ENCODE results near the gene SLX9.
"Not testable (repeated sequence)": the region's sequence is repeated elsewhere in the genome, so short reads cannot be mapped to it uniquely, and the experiment has no call there.

SLX9 gene

DNA sequence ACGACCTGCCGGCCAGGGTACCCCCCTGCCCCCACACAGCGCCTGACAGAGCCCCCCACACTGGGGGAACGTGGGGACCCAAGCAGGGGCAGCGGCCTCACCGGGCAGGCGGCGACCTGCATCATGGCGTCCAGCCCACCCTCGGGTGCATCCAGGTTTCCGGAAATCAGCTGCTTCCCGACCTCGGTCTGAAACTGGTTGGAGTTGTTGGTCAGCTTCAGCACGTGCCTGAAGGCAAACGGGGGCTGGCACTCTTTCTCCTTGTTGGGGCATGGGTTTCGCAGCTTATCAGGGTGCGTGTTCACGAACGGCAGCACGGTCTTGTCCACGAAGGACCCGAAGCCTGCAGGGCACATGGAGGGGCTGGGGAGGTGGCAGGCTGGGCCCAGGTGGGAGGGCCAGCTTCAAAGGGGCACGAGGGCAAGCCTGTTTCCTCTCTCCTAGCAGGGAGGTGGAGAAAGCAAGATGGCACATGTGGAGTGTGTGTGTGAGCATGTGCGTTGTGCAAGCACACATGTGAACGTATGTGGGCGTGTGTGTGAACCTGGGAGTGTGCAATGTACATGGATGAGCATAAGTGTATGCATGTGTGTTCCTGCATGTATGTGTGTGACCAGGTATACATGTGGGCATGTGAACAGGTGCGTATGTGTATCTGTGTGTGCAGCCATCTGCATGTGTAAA, 38.3 kb upstream of the SLX9 start:
- no peak overlapping the region for H3K4me3 ChIP-seq (ENCODE audit: low read depth, low read length)
- DNase-seq (ENCODE audit: low read depth) = no peak

DNA sequence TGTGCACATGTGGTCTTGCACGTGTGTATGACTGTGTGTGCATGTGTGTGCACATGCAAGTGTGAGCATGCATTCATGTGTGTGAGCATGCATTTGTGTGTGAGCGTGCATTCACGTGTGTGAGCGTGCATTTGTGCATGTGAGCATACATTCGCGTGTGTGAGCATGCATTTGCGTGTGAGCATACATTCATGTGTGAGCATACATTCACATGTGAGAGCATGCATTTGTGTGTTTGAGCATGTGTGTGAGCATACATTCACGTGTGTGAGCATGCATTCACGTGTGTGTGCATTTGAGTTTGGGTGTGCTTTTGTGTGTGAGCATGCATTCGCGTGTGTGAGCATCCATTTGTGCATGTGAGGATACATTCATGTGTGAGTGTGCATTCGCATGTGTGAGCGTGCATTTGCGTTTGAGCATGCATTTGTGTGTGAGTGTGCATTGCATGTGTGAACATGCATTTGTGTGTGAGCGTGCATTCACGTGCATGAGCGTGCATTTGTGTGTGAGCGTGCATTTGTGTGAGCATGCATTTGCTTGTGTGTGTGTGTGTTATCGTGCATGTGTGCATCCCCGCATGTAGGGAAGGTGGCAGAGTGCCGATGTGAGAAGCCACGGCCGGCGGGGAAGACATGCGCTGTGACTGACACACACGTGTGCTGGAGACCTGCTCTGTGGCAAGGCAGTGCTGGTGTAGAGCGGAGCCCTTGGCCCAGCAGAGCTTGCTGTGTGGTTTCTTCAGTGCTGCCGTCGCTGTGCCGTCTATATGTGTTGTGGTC, 37.4 kb upstream of the SLX9 start:
- no peak overlapping the region for H3K4me3 ChIP-seq (ENCODE audit: low read depth, low read length)
- no peak for DNase-seq (ENCODE audit: low read depth)

DNA sequence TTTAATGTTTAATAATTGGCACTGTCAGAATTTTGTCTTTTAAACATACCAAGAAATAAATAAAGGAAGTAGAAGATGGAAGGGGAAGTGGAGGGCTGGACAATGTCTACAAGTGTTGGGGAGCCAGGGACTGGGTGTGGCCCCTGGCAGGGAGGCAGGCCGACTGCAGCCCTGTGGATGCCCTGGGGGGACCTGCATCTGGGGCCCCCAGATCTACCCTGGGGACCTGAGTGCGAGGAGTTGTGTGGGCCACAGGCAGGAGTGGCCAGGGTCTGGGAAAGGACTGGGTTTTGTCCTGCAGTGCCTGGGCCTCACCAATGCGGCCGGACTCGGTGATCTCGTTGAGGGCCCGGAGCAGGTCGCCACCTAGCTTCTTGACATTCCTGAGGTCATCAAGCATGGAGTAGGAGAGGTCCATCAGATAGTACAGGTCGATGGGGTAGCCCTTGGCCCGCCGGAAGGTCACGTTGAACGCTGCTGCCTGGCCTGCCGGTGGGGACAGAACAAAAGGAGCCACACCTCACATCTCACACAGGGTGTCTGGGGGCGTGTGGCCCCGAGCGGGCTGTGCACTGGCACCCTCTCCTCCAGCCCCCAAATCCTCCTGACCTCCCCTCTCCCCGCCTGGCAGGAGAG, 36.7 kb upstream of the SLX9 start:
- DNase-seq (ENCODE audit: low read depth) = no peak
- H3K4me3 ChIP-seq (ENCODE audit: low read depth, low read length) = no peak overlapping the region

DNA sequence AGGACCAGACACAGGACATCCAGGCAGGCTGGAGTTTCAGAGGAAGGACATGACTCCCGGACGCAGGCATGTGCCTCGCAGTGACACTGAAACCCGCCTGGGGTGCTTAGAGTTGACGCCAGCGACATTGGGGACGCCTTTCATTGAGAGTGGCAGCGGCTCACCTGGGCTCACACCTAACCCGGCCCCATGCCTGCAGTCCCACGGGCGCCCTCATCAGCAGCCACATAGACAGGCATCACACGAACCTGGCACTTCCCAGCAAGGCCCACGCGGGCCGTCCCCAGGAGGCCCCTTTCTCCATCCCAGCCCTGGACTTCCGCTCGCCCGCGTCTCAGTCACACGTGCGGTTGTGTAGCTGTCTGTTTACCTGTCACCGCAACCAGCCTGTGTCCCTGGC, 36.1 kb upstream of the SLX9 start:
- H3K4me3 ChIP-seq (ENCODE audit: low read depth, low read length) = no peak overlapping the region
- DNase-seq (ENCODE audit: low read depth) = no peak

DNA sequence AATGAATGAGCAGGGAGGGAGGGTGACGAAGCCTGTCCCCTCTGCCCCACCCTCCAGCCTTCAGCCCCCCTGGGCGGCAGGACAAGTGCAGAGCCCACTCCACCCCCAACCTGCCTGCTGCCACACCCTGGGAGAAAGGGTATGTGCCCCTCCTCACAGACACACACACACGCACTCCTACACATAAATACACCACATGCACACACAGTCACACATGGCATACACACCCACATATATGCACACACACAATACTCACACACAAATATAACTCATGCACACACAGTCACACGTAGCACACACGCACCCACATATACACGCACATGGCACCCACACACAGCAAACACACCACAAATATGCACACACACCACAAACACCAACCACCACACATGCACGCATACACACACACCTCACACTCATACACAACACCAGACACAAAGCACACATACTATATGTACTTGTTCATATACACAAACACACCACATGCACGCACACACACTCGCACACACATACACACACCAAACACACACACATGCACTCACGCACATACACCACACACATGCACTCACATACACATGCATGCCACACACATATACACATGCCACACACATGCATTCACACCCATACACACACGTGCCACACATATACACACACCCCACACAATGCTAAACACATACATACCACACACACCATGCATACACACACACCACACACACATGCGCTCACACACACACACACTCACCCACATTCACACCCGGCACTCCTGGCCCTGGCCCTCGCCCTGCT, 35.5 kb upstream of the SLX9 start:
- no peak for DNase-seq (ENCODE audit: low read depth)
- no peak overlapping the region for H3K4me3 ChIP-seq (ENCODE audit: low read depth, low read length)

DNA sequence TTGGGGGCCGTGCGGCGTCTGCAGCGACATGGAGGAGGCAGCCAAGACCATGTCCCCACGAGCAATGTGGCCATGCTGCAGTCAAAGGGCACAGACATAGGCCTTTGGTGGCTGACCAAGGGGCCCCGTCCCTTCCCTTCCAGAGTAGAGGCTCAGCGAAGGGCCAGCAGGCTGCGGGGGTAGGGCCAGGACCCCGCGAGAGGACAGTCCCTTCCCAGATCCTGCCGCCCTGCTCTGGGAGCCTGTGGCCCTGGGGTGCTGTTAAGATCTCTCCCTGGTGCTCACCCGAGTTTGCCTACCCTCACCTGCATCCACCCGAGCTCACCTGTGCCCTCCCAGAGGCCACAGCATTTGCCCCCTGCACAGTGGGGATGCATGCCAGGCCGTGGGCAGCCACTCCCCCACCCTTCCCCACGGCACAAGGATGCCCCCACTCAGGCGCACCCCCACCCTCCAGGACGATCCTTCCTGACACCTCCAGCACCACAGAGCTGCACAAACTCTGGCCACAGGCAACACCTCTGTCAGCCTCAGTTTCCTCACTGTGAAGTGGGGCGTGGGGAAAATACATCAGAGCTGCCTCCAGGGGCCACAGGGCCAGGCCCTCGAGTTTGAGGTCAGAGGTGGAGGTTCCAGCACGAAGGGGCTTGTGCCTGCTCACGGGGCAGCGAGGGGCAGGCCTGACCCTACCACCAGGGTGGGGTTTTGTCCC, 34.7 kb upstream of the SLX9 start:
- no peak overlapping the region for H3K4me3 ChIP-seq (ENCODE audit: low read depth, low read length)
- DNase-seq (ENCODE audit: low read depth) = no peak

DNA sequence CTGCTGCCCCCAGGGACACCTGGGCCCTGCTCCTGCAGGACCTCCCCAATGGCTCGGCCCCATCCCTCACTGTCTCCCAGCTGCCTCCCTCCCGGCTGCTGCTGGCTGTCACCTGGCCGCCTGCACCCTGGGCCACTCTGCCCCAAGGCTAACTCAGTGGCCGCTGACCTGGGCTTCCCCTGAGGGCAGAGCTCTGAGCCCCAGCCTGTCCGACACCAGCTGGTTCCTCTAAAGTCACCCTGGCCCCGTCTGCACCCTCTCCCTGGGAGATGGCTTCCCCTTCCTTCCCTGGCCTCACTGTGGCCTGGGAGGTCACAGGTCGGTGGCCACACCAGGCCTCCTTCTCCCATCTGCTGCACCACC, 34.1 kb upstream of the SLX9 start:
- DNase-seq (ENCODE audit: low read depth) = no peak
- H3K4me3 ChIP-seq (ENCODE audit: low read depth, low read length) = no peak overlapping the region

DNA sequence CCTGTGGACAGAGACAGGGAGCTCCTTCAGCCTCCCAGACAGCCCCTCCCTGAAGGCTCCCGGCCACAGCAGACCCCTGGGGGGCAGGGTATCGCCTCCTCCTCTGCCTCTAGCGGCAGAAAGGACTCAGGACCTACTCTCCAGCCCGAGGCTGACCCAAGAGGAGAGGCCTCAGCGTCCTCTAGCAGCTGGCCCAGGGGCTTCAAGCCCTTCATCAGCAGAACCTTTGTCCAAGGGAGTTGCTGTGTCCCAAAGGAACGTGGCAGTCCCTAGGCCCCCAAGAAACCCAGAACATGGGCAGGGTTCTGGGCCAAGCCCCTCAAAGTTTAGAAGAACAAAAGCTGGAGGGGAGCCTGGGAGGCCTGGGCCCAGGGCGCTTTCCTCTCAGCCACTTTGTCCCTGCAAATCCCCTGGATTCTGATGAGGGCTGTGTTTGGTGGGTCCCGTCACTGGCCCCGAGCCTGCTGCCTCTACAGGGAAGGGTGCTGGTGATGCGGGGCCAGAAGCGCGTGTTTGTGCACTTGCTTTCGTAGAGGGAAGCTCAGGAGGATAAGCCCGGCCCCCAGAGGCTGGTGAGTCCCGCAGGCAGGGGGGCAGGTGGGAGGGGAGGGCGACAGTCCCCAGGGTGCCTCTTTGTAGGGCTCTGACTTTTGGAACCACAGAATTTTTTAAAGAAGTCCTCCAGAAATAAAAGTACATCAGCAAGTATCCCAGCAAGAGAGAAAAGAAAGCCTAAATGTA, 32.4 kb upstream of the SLX9 start:
- H3K4me3 ChIP-seq (ENCODE audit: low read depth, low read length) = no peak overlapping the region

DNA sequence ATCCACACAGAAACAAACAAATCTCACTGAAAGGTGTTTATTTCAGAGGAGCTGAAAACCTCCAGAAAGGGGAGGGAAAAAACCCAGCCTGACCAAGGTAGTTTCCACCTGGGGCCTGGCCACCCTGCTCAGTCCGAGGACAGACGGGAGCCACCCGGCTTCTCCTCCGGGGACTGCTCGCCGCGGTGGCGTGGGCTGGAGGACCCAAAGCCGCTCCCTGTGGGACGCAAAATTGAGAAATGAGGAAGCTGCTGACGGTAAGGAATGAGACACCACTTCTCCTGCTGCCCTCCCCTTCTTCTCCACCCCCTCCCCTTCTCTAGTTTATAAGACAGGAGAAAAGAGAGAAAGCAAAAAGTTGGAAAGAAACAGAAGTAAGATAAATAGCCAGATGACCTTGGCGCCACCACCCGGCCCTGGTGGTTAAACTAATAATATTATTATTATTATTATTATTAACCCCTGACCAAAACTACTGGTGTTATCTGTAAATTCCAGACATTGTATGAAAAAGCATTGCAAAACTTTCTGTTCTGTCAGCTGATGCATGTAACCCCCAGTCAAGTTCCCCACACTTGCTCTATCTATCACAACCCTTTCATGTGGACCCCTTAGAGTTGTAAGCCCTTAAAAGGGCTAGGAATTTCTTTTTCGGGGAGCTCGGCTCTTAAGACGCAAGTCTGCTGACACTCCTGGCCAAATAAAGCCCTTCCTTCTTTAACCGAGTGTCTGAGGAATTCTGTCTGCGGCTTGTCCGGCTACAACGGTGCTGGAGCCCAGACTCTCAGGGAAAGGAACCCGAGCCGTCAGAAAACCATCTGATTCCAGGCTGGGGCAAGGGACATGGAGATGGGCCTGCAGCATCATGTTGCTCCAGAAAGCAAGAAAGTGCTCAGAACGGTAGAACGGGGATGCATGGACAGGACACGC, 31.6 kb upstream of the SLX9 start:
- no peak overlapping the region for H3K4me3 ChIP-seq (ENCODE audit: low read depth, low read length)
- no peak for DNase-seq (ENCODE audit: low read depth)

More for the DNA sequence above, 32.4 kb upstream of the SLX9 start:
- no peak for DNase-seq (ENCODE audit: low read depth)

DNA sequence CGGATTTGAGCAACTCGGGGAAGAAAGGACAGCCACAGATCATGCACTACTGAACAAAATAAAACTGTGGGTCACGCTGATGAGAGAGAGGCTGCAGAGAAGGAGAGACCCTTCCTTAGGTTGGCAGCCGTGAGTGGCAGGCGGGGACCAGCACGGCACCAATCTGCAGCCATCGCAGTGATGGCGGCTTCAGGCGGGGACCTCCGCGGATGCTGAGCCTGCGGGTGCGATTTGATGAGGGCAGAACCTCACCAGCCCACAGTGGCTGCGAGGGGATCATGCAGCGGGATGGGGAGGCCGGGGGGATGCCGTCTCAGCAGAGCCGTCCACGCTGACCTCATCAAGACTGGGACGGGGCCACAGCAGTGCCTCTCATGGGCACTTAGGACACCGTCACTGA, 30.9 kb upstream of the SLX9 start:
- DNase-seq (ENCODE audit: low read depth) = no peak
- no peak overlapping the region for H3K4me3 ChIP-seq (ENCODE audit: low read depth, low read length)

DNA sequence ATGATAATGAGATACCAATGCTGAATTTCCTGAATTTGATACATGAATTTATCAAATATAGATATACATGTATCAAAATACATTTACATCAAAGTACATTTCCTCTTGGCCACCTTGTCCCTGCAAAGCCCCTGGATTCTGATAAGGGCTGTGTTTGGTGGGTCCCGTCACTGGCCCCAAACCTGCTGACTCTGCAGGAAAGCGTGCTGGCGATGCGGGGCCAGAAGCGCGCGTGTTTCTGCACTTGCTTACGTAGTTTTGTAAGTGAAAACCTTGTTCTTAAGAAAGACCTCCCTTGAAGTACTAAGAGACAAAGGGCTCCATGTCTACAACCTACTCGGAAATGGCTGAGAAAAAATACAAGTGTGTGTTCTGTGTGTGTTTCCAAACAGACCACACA, 30.1 kb upstream of the SLX9 start:
- DNase-seq (ENCODE audit: low read depth) = no peak
- H3K4me3 ChIP-seq (ENCODE audit: low read depth, low read length) = no peak overlapping the region

DNA sequence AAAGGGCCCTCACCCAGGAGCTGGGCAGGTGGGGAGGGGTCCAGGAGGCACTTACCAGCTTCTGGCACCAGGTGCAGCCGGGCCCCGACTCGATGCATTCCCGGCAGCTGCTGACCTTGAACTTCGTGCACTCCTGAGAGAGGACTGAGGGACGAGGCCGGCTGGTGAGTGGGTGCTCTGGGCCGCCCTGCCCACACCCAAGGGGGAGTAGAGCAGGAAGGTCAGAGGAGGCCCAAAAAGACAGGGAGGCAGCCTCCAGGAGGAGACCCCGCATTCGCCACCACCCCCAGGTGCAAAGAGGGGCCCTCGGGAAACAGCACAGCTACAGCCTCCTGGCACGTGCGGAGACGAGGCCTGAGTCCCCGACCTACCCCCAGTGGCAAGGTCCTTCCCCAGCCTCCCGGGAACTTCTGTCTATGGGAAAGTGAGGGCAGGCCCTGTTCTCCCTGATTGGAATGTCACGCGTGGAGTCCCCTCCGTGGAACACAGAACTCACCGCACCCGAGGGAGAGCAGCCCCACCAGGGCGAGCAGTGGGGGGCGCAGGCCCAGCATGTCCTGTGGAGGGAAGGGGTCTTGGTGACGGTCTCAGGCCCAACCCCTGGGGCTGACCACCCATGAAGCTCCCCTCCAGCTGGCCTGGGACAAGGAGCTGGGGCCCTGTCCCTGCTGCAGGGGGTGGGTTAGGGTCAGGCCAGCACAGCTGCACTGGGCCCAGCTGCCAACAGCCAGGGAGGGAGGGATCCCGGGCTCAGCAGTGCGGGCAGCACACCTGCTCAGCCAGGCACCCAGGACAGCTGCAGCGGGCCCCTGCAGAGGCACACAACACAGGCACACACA, 29.4 kb upstream of the SLX9 start:
- H3K4me3 ChIP-seq (ENCODE audit: low read depth, low read length) = no peak overlapping the region
- DNase-seq (ENCODE audit: low read depth) = peak; percentile 25

DNA sequence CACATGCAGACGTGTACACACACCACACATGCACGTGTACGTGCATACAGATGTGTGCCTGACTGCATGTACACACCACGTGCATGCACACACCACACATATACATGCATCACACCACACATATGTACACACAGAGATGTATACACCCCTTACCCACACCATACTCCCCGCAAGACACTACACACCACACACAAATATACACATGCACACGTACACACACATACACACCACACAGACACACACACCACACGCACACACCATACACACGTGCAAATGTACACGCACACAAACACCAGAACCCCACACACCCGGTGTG, 28.8 kb upstream of the SLX9 start:
- no peak for DNase-seq (ENCODE audit: low read depth)
- H3K4me3 ChIP-seq (ENCODE audit: low read depth, low read length) = no peak overlapping the region

DNA sequence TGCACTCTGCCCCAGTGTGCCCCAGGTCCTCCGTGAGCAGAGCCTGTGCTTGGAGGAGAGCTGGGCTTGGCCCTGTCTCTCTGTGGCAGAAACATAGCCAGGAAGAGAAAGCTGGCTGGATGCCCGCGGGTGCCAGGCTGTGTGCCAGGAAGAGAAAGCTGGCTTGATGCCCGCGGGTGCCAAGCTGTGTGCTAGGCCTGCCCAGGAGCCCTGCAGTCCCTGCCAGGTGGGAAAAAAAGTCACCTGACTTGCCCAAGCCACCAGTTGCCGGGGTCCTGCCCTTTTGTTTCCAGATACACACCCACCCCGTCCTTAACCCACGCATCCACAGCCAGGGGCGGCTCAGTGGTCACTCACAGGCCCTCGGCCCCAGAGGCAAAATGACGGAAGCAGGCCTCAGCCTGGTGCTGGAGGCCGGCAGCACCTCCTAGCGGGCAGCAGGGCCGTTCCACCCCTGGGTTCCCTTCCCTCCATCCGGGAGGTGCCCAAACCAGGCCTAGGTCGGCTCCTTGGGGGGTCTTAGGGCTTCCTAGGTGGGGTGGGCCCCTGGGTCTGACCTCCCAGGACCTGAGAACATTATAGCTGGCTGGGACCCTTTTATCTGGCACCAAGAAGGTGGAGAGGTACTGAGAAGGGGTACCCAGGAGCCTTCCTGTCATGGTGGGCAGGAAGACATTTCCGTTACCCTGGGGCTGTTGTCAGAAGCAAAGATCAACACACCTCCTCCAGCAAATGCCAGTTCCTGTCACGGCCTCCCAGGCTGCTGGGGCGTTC, 28.3 kb upstream of the SLX9 start:
- no peak for DNase-seq (ENCODE audit: low read depth)
- H3K4me3 ChIP-seq (ENCODE audit: low read depth, low read length) = no peak overlapping the region

DNA sequence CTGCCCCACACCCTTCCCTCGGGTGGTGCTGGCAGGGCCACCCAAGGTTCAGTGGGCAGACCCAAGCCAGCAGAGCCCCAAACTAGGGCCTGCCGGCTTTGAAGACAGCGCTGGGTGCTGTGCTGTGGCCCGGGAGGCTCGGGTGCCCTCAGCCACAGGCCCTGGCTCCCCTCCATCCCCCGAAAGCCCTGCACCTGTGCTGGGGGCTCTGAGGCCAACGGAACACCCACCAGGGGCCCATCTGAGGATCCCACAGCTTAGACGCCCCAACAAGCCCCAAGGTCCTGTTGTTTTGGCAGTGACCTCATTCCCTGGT, 27.7 kb upstream of the SLX9 start:
- no peak overlapping the region for H3K4me3 ChIP-seq (ENCODE audit: low read depth, low read length)
- DNase-seq (ENCODE audit: low read depth) = no peak

DNA sequence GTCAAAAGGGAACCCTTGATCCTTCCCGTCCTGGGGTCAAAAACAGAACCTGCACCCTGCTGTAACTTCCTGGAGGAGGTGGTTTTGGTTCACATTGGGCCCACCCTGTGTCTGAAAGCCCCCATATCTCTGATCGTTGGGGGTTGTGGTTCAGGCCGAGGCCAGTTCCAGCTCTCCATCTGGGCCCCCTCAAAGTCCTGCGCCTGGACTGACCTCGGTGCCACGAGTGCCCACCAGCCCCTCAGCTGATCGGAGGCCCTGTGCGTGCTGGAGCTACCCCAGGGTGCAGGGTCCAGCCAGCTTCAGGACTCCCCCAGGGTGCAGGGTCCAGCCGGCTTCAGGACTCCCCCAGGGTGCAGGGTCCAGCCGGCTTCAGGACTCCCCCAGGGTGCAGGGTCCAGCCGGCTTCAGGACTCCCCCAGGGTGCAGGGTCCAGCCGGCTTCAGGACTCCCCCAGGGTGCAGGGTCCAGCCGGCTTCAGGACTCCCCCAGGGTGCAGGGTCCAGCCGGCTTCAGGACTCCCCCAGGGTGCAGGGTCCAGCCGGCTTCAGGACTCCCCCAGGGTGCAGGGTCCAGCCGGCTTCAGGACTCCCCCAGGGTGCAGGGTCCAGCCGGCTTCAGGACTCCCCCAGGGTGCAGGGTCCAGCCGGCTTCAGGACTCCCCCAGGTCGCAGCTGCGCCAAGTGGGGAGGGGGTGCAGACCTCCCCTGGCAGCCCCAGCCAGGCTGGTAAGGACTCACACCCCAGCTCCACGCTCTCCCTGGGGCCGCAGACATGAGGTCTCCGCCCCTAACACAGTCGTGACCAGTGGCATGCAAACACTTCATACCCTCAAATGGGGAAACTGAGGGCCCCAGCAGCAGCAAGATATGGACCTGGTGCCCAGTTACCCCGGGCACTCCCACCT, 27.1 kb upstream of the SLX9 start:
- DNase-seq (ENCODE audit: low read depth); H3K4me3 ChIP-seq (ENCODE audit: low read depth, low read length): not testable (repeated sequence)

All from skeletal muscle cell (primary cell).